ENCODE results near the gene PTCH2.

PTCH2 gene

GRCh38 chr1:44777969-44778635, 65.0 kb downstream of the PTCH2 start:
- no peak for DNase-seq

DNA sequence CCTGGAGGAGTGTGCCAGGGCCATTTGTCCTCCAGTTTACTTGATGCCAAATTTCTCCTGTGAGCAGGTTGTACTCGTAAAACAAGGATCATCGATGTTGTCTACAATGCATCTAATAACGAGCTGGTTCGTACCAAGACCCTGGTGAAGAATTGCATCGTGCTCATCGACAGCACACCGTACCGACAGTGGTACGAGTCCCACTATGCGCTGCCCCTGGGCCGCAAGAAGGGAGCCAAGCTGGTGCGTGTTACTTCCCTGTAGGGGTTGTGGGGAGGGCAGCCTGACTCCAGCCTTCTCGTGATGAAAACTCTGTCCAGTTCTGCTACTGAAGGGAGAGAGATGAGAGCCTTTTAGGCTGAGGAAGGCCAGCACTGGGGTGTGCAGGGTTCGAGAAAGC, 65.5 kb downstream of the PTCH2 start:
- no peak for DNase-seq

GRCh38 chr1:44776730-44777068, 66.4 kb downstream of the PTCH2 start:
- DNase-seq, result no peak

DNA sequence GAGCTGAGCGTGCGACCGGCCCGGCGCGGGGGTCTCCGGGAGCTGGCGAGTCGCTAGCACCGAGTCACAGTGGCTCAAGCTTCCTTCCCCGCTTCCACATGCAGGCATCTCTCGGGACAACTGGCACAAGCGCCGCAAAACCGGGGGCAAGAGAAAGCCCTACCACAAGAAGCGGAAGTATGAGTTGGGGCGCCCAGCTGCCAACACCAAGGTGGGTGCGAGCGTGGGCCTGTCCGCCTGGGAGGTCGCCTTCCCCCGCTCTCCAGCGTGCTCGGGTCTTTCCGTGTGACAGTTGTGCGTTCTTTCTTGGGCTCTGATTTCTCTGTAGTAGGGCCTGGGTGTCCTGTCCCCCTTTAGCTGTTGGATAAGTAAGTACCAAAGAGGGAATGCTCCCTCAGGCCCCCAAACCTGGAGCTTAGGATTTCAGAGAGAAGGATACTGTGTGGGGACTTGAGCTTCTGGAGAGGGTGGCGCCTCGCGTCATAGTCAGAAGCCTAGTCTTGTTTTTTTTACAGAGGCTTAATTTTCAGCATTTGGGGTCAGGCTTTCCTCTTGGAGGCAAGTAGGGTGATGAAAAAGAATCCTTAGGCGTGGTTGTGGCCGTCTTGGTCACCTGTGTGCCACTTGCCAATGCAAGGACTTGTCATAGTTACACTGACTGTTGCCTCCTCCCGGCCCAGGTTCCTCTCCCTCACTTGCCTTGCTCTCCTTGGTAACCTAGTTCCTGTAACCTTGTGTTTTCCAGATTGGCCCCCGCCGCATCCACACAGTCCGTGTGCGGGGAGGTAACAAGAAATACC, 66.9 kb downstream of the PTCH2 start:
- no peak for DNase-seq

GRCh38 chr1:44775078-44775929, 67.7 kb downstream of the PTCH2 start, which contains the start of gene RPS8:
RPS8 (plus strand) TSS chr1:44775540; CDS start chr1:44775597, 57 bp downstream.
- peak; percentile 96 for DNase-seq

All from NCI-H1694 (cell line).